Chondrocyte (in vitro differentiated cells): ENCODE measurements around the gene FREY1. TPM values are rescaled to one million over a fixed set of nuclear protein-coding genes. Genes with fewer than 3 reads are reported as not detected.

Experiments used
- DNase-seq: peaks from one replicate; pipeline ENCODE4 v3.0.0; 2021; ENCODE audit warnings: mixed read lengths, low spot score
- H3K27ac Mint-ChIP-seq: one replicate; pipeline ENCODE4 v1.8.0; 2021; ENCODE audit warnings: mild to moderate bottlenecking, moderate library complexity, mixed read lengths; ENCODE audit not compliant: unreplicated experiment
- H3K27me3 Mint-ChIP-seq: 2 replicates; pipeline ENCODE4 v1.8.0; 2021; ENCODE audit warnings: low read depth, mixed read lengths
- H3K36me3 Mint-ChIP-seq: 2 replicates; pipeline ENCODE4 v1.8.0; 2021; ENCODE audit warnings: low read depth, mixed read lengths
- H3K4me1 Mint-ChIP-seq: 2 replicates; pipeline ENCODE4 v1.8.0; 2021; ENCODE audit warnings: low read depth, mild to moderate bottlenecking, mixed read lengths
- H3K4me3 Mint-ChIP-seq: one replicate; pipeline ENCODE4 v1.8.0; 2021; ENCODE audit warnings: mild to moderate bottlenecking, moderate library complexity, mixed read lengths; ENCODE audit not compliant: unreplicated experiment
- H3K9me3 Mint-ChIP-seq: 2 replicates; pipeline ENCODE4 v1.8.0; 2021; ENCODE audit warnings: low read depth, mixed read lengths
- total RNA-seq: library from RNA; stranded (reverse); gene quantifications from 3 replicates; pipeline ENCODE4 v1.2.1, GENCODE V29; 2021
- TF ChIP-seq, protein P1 (sequence below): fragments of 200-600 bp; sonication (generic); IDR thresholded peaks from 2 replicates; pipeline ENCODE4 v1.5.0; 2021; ENCODE audit warnings: antibody characterized with exemption, mild to moderate bottlenecking, moderate library complexity

FREY1 gene
- total RNA-seq, 1 donor from 2014 or later, result 0.80 TPM

DNA sequence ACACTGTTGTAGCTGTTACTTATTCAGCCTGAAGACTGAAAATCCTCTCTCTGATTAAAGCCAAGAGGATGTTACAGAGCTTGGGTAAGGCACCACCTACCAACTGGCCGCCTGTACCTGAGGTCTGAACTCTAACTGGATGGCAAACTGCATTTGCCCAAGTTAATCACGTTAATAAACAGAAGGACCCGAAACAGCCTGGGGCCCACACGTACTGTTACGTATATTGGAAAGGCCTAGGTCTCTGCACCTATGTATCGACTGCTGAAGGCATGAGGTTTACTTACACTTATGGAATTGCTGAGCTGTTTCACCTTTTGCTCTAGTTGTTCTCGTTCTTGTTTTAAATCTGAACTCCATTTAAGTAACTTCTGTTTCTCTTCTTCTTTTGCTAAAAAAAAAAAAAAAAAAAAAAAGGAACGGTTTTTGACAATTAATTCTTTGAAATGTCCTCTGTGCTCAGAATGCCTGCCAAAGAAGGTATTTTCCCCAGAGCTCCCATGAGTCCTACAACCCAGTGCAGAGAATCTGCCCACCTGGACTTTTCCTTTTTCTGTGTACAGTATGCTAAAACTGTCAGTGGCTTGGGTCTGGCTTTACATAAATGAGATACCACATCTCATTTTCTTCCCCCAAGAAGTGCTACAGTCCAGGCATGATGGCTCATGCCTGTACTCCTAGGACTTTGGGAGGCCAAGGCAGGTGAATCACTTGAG lies 28.4 kb upstream of the FREY1 start:
- Mint-ChIP-seq H3K9me3 (no peaks in the 10 kb centered on the region), H3K27me3 (no peaks in the 10 kb centered on the region), H3K27ac (no peak overlapping the region), H3K4me3 (no peak overlapping the region), H3K4me1 (no peaks in the 10 kb centered on the region), H3K36me3 (peaks cover 15% of the 10 kb centered on the region)
- TF ChIP-seq, protein P1, sequence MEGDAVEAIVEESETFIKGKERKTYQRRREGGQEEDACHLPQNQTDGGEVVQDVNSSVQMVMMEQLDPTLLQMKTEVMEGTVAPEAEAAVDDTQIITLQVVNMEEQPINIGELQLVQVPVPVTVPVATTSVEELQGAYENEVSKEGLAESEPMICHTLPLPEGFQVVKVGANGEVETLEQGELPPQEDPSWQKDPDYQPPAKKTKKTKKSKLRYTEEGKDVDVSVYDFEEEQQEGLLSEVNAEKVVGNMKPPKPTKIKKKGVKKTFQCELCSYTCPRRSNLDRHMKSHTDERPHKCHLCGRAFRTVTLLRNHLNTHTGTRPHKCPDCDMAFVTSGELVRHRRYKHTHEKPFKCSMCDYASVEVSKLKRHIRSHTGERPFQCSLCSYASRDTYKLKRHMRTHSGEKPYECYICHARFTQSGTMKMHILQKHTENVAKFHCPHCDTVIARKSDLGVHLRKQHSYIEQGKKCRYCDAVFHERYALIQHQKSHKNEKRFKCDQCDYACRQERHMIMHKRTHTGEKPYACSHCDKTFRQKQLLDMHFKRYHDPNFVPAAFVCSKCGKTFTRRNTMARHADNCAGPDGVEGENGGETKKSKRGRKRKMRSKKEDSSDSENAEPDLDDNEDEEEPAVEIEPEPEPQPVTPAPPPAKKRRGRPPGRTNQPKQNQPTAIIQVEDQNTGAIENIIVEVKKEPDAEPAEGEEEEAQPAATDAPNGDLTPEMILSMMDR, result no peak
- DNase-seq, result no peak

DNA sequence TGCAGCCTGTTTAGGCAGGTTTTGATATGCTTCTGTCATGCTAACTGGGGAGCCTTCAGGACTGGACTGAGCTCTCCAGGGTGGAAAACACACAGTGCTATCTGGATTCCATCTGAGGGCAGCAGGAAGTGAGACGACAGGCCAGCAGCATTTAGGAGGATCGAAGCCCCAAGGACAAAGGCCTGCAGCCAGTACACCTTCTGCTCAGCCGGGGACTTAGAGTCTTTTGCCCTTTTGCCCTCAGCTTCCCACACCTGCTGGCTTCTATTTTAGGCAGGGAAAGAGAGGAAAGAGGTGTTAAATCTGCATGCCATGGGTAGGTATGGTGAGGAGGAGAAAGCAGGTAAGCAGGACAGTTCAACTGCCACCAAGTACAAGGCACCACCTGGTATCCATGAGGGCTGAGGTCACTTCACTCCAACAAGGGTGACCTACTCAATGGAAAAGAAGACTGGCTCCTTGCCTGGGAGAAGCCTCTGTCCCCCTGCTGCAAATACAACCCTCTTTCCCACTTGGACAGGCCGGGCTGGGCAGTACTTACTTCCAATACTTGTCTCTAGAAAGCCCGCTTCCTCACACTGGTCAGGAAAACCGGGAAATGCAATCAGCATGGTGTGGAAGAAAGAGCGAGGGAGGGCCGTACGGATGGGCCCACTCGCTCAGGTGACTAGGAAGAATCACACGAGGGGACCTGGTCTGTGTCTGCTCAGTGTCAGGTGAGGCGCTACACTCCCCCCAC lies 27.7 kb upstream of the FREY1 start:
- H3K27me3 Mint-ChIP-seq, result no peaks in the 10 kb centered on the region
- TF ChIP-seq, protein P1, result no peak
- peaks cover 6% of the 10 kb centered on the region for H3K4me1 Mint-ChIP-seq
- H3K27ac Mint-ChIP-seq, result no peak overlapping the region
- DNase-seq, result no peak
- no peak overlapping the region for H3K4me3 Mint-ChIP-seq
- H3K36me3 Mint-ChIP-seq, result peaks cover 17% of the 10 kb centered on the region
- no peaks in the 10 kb centered on the region for H3K9me3 Mint-ChIP-seq

DNA sequence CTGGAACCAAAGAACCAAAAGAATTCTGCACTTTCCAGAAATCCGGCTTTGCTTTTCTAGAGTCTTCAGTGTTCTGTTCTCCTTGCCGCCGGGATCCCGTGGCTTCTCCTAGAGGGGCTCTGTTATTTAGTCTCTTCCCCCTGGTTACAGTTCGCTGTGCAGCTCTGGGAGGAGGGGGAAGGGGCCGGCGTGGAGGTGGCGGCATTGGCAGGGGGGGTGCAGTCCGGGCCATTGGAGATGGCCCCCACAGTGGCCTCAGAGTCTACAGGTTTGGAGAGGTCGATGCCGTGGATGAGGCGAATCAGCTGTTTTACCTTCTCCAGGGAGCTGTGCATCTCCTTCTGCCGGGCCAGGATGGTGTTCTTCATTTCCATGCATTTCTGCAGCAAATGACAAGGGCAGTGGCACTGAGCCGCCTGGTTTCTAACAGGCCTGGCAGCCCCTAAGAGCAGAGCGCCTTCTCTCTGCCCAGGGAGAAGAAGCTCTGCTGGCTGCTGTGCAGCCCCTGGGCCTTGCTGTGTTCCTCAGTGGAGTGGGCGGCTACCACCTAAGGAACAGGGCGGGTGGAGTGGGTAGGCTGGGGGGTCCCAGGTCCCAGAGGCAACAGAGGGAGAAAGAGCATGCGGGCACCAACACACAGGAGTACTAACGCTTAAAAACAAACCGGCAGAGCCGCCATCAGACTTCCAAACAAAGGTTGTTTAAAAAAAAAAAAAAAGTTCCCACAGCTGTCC lies 26.9 kb upstream of the FREY1 start:
- peaks cover 17% of the 10 kb centered on the region for H3K36me3 Mint-ChIP-seq
- no peaks in the 10 kb centered on the region for H3K27me3 Mint-ChIP-seq
- no peak for DNase-seq
- H3K27ac Mint-ChIP-seq, result no peak overlapping the region
- no peak overlapping the region for H3K4me3 Mint-ChIP-seq
- H3K9me3 Mint-ChIP-seq, result no peaks in the 10 kb centered on the region
- TF ChIP-seq, protein P1, result no peak
- H3K4me1 Mint-ChIP-seq, result peaks cover 6% of the 10 kb centered on the region

DNA sequence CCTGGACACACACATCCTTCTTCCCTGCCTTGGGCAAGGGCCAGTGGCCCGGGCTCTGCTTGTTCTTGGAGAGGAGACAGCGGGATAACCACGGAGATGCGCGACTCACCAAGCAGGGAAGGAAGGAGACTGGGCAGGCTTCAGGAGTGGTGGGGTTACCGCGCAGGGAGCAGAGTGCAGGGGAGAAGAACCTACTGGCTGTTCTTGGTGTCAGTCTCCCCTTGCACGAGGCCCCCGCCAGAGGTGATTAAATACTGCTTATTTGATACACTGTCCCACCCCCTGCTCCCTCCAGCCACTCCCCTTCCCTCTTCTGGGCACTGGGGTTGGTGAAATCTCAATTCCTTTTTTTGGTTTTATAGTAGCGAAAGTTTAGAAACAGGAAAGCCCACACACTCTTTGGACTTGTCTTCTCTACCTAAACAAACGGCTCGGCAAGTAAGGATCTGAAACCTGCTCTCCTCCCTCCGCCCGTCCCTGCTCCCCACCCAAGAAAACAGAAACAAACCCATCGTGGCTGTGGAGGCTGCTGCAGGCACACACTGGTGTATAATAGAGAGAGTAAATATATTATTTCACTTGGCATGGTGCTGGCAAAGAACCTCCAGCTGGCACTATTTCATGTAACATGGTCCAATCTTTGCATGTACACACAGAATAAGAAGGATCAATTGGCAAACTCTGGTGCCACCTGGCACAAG lies 26.2 kb upstream of the FREY1 start:
- no peak overlapping the region for H3K4me3 Mint-ChIP-seq
- no peaks in the 10 kb centered on the region for H3K27me3 Mint-ChIP-seq
- TF ChIP-seq, protein P1, result no peak
- no peak overlapping the region for H3K27ac Mint-ChIP-seq
- no peak for DNase-seq
- H3K36me3 Mint-ChIP-seq, result peaks cover 17% of the 10 kb centered on the region
- no peaks in the 10 kb centered on the region for H3K9me3 Mint-ChIP-seq
- peaks cover 6% of the 10 kb centered on the region for H3K4me1 Mint-ChIP-seq

DNA sequence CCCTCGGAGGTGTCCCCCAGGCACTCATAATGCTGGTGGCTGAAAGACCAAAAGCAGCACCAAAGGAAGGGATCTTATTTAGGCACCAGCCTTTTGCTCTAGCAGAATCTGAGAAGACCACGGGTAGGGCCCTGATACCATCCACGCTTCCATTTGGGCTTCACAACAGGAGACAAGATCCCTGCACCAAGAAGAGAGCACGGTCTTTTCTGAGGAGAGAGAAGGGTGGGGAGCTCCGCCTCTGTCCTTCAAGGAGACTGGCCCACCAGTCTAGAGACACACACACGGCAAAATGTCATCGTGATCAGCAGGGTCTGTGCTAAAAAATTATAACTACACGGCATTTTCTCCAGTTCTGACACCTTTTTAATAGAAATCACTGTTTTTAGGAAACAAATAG lies 25.1 kb upstream of the FREY1 start:
- H3K27ac Mint-ChIP-seq, result no peak overlapping the region
- H3K4me1 Mint-ChIP-seq, result peaks cover 6% of the 10 kb centered on the region
- no peak overlapping the region for H3K4me3 Mint-ChIP-seq
- no peaks in the 10 kb centered on the region for H3K9me3 Mint-ChIP-seq
- peaks cover 15% of the 10 kb centered on the region for H3K36me3 Mint-ChIP-seq
- TF ChIP-seq, protein P1, result no peak
- H3K27me3 Mint-ChIP-seq, result no peaks in the 10 kb centered on the region
- no peak for DNase-seq
